GDM1 (cell line): Measurements from ENCODE around the gene NECTIN1.

ENCODE experiments used
- DNase-seq: peaks from one replicate; lab custom pipeline; 2025; lab: John Stamatoyannopoulos, UW

NECTIN1 gene

DNA sequence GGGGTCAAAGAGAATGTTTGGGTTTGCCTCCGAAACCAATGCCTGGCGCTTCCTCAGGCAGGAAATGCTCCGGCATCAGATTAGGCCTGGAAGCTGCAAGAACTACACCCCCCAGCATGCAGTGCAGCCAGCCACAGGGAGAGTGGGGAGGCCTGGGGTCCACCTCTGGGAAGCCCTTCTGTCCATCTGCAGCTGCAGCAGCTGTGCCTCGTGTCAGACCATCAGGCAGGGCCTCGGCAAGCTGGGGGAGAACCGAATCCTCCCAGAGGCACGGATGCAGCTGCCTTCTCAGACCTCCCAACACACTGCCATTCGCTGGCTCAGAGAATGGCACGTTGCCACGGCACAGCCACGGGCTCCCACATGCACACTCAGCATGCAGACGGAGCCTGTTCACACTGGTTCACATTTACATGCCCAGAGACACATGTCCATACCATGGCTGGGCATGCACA lies 57.4 kb downstream of the NECTIN1 start:
- DNase-seq, result no peak

DNA sequence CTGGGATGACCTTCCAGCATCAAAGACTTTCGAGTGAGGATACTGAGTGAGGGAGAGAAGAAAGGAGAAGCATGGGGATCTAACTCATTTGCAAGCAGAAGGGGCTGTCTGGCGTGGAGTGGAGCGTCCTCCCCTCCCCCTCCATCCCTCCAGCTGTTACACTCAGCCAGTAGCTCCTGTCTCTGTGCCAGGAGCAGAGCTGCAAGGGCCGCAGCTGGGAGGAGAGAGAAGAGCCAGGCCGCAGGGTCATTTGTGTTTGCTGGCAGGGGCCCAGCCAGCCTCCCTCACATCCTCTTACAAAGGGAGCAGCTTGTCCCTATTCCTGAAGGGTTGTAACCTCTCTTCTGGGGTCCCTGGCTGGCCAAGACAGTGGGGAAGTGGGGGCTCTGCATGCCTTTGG lies 57.9 kb downstream of the NECTIN1 start:
- DNase-seq, result no peak

DNA sequence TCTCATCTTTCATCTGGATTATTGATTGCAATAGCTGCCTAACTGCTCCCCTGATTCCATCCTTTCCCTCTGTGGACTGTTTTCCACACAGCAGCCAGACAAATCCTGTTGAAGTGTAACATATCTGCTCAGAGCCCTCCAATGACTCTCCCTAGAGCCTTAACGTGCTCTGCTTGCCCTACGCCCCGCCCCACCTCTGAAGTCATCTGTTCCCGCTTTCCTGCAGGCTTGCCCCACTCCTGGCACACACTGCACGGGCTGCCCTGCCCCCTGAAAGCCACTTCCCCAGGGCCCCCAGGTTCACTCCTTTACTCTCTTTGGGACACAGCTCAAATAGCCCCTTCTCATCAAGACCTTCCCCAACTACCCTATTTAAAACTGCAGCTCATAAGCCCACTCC lies 59.5 kb downstream of the NECTIN1 start:
- DNase-seq, result no peak

DNA sequence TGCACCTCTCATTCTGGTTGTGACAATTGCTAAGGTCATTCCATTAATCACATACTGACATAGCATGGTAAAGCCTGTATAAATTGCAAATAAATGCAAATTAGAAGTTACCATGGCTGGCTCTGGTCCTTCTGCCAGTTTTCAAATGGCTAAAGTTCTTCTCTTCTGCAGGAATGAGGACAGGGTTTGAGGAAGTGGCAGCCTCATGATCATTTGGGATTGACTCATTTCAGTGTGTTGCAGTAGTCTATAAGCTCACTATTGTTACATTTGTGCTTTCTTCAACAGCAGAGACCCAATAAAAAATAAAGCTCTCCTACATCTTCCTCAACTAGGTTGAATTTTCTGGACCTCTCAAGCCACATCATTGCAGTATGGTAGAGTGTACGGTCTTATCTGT lies 60.3 kb downstream of the NECTIN1 start:
- no peak for DNase-seq

DNA sequence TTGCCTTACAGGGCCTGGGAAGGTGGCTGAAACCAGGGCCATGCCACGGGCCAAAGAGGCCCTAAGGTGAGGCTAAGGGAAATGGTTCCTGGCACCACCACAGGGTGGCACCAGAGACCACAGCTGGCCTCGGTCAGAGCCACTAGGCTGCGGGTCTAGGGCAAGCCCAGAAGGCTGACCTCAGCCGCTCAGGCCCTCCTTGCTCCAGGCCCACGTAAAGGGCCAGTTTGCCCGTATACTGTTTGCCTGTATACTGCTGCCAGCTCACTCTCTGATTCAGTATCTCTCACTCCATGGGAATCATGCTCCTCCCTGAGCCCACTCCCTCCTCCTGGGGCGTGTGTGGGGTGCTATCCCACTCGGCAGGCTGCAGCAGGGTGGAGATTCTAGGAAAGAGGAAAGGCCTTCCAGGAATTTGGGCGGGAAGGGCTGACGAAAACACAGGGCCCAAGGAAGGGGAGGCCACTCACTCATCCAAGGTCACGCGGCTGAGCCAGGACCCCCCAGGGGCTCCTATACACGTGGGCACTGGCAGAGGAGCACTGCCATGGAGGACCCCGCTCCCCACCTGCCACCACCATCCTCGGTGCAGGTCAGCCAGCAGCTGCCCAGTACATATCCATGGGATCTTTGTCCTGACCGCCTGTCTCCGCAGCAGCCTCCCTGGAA lies 62.4 kb downstream of the NECTIN1 start:
- peak; percentile 31 for DNase-seq

DNA sequence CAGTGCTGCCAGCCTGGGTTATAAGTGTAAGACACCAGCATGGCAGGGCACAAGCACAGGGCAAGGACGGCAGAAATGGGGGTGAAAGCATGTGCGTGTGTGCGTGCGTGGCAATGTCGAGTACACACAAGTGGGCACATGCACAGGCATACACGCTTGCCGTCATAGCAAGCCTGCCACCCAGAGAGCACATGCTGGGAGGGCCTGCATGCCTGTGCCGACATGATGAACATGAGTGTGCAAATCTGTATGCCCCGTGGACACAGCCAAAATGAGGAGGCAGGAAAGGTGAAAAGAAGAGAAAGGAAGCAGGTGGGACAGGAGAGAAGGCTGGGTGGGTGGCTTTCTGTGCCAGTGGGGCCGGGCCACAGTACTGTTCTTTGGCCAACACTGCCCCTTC lies 62.9 kb downstream of the NECTIN1 start:
- DNase-seq, result no peak

DNA sequence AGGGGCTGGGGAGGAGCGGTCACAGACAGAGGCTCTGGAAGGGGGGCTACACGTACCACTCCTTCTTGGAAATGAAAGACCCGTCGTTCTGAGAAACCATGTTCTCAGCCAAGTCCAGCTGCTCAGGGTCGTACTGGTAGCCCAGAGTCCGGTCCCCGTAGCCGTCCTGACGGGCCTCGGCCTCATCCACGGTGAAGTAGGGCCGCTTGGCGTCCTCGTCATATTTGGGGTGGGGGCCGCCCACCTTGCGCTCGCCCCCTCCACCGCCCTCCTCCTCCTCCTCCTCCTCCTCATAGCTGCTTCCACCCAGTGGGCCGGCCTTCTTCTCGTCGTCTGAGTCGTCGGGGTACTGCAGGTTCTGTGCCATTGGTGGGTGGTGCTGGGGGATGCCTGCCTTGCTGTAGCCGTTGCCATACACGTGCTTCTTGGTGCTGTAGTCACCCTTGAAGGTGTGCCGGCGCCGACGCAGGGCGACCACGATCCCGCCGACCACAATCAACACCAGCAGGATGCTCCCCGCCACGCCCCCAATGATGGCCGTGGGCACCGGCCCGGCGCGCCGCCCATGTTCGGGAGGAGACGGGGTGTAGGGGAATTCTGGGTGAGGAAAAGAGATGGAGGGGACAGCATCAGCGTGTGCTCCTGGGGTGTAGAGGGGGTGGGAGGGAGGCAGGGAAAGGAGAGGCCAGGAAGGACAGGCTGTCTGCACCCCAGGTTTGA lies 64.1 kb downstream of the NECTIN1 start:
- no peak for DNase-seq

DNA sequence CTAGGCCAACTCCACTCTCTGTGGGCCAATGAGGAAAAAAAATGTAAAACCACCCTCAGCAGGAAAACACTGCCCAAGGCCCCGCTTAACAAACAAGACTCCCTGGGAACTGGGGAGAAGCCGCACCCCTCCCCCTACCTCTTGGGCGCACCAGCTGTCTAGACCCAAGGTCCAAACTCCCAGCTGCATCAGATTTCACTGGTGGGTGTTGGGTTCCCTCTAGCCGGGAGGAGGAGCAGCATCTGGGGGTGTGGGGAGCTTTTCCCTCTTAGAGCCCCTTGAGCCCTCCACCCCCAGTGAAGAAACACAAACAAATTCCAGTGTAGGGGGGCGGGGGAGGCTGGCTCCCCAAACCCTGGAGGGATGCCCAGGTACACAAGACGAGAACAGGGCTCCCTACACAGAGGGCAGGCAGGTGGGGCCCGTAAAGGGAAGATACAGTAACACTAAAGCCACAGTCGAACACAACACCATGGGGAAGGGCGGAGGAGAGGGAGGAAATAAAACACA lies 64.9 kb downstream of the NECTIN1 start:
- no peak for DNase-seq

DNA sequence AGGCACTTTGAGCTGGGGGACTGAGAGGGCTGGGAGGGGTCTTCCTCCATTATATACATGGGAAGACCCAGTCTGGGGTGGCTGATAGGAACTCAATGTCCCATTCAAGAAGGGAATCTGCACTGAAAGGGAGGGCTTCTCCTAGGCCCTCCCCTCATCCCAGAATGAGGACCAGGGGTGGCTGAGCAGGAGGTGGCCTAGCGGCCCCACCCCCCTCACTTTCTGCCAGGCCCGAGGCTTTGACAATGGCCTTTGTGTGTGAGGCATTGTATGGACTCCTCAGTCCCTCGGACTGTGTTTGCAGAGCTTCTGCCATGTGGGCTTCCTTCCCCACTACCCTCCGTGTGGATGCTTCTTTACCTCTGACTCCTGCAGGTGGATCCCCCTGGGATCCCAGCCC lies 65.7 kb downstream of the NECTIN1 start:
- DNase-seq, result no peak

DNA sequence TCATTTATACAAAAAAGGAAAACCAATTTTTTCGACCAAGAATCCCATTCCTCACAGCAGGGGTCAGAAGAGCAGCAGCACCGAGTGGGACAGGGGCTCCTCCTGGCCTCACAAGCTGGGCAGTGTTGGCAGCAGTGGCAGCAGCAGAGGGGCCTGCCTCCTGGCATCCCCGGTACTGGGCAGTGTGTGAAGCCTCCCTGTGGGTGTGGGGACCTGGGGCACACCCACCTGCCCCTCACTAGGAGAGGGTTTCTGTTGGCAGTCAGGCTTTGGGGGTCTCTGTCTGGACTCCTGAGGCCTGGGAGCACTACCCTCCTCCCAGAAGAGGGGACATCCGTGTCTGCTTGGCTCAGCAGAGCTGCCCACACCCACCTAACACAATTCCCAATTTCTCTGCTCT lies 67.8 kb downstream of the NECTIN1 start:
- no peak for DNase-seq

DNA sequence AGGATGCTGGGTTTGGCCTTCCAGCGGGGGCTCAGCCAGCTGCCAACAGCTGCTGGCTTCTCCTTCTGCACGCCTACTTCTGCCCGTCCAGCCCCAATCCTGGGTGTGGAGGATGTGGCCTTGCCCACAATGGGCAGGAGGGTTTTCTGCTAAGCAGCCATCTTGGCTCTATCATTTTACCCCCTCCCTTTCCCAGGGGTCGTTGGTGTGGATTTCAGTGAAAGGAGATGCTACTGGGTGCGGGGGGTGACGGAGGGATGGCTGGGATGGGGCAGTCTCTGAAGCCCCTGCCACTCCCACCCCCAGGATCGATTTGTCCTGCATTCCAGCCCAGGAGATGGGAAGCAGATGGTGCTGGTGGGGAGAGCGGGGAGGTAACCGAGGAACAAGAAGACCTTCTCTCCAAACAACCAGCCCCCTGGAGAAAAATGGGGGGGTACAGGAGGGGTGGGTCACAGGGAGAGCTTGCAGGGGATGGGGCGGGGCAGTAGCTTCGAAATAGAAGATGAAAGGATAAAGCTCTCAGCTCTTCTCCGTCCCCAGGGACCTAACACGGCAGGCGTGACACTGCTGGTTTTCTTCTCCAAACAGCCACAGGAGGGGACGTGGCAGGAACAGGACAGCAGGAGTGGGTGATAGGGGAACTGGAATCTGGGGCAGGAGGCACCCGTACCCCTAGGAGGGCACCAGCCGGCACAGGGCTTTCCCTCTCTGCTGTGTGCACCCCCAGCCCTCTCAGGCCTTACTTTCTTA lies 68.9 kb downstream of the NECTIN1 start:
- no peak for DNase-seq

DNA sequence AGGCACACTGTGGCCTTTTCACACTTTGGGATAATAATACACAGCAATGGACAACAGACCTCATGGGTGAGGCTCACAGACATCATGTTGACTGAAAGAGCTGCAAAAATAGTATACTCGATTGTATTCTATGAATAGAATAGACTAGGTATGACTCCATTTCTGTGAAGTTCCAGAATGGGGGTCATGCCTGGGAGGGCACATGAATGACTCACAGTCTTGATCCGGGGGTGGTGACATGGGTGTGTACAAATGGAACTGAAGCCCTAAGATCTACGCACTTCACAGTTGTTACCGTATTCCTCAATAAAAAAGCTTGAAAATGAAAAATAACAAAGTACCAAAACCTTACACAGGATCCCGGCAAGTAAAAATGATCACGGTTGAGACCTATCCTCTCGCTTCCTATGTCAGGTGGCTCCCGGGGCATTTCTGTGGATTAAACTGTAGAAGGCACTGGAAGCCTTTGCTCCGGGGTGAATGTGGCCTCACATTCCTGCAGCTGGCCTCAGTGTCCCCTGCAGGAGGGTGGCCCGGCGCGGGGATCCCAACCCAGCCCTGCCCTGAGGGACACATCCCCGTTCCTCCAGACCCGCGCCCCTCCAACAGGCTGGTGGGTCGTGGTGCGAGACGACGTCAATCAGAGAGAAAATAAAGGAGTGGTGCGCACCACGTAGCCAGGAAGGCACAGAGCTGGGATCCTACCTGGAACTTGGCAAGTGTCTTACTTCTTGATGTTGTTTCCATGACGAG lies 75.9 kb downstream of the NECTIN1 start:
- no peak for DNase-seq

DNA sequence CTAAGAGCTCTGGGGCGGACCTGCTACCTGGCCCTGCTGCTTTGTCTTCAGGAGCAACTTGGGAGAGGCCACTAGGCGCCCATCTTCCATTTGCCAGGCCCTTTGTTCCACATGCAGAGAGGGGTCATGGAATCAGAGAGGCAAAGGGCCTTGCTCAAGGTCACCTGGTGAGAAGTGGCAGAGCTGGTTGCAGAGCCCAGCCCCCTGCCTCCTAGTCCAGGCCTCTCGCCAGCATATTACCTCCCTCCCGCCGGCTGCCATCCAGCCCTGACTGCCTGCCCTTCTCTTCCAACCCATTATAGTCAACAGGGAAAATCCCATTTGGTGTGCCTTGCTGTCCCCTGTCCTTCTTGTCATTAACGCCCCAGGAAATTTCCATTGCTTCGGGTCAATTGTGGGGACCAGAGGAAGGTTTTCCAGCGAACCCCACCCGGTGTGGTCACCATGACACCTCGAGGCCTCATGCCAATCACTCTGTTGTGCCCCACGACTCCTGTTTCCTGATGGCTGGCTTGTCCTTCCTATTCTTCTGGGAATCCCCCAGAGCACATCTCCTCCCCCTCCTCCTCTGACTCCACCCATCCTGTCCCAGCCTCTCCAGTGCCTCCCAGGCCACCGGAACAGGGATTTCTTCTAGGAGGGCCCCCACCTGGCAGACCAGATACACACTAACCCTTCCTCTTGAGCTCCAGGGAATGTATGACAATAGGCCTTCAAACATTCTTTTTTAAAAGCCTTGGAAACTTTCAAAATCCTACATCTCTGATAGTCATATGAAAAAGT lies 77.0 kb downstream of the NECTIN1 start:
- DNase-seq, result no peak

DNA sequence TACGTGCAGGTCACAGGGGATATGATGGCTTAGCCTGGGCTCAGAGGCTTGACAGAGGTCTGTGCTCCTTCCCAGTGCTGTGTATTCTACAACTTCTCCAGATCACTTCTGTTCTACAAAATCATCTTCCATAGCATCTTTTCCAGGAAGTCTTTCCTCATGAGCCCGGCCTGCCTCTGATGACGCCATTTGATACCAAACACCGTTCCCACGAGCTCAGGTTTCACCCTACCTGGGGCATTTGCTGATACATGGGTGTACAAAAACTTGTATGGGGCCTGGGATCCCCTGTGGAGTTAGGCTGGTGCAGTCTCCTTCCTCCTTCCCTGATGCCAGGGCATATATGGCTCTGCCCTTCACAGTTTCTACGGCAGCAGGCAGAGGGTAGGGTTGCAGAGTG lies 78.7 kb downstream of the NECTIN1 start:
- DNase-seq, result no peak

DNA sequence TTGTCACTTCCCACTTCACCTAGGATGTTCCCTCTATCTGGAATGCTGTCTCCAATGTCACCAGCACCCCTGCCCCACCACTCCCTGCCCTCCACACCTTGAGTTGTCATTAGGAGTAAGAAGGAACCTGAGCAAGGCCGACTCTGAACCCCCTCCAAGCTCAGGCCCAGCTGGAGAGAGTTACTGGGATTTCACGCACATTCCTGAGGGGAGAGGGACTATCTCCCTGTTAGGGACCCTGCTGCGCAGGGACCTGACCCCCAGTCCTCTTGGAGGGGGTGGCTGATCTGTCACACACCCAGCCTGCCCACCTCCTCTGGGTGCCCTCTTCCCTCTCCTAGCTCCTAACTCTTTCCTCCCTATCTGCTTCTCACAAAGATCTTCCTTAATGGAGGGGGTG lies 81.7 kb downstream of the NECTIN1 start:
- no peak for DNase-seq

DNA sequence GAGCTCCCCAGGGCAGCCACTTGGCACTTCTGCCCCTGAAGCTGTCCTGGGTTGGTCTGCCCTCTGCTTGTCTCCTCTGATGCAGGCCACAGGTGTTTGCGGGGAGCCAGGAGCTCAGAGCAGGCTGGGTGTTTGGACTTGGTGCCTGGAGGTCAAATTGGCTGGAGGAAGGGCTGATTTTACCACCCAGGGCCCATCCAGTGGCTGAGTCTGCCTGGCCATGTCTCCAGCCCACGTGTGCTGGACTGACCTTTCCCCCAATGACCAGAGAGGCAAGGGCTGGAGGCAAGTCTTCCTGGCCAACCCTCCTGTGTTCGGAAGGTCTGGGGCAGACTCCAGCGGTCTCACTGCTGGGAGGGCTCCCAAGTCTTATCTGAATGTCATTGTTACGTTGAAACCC lies 84.0 kb downstream of the NECTIN1 start:
- DNase-seq, result no peak

DNA sequence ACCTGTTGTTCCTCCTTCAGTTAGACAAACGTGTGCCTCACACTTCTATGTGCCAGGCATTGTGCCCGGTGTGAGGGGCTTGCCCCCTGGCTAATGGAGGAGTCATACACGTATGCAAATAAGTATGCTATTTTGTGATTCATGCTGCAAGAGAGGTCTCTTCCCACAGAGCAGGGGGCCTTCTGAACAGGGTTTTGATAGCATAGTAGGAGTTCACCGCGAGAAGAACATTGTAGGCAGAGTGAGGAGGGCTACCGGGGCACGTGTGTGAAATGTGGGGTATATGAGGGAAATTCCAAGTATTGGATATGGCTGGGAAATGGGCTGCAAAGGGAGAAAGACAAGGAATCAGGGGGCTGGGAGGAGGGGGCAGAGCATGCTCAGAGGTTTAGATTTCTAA lies 84.5 kb downstream of the NECTIN1 start:
- DNase-seq, result no peak

DNA sequence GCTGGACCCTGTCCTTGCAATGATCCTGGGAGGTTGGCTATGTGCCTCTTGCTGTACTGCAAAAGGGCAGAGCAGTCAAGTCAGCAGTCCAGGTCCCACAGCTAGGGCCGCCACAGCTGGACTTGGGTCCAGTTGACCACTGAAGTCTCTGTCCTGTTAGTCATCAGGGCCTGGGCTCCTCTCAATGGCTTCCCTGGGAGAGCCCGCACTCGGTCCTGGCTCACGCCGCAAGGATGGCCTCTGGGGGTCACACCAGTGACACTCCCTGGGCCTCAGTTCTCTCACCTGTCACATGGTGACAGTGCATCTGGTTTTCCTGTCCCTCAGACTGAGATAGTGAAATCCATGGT lies 85.1 kb downstream of the NECTIN1 start:
- DNase-seq, result no peak

DNA sequence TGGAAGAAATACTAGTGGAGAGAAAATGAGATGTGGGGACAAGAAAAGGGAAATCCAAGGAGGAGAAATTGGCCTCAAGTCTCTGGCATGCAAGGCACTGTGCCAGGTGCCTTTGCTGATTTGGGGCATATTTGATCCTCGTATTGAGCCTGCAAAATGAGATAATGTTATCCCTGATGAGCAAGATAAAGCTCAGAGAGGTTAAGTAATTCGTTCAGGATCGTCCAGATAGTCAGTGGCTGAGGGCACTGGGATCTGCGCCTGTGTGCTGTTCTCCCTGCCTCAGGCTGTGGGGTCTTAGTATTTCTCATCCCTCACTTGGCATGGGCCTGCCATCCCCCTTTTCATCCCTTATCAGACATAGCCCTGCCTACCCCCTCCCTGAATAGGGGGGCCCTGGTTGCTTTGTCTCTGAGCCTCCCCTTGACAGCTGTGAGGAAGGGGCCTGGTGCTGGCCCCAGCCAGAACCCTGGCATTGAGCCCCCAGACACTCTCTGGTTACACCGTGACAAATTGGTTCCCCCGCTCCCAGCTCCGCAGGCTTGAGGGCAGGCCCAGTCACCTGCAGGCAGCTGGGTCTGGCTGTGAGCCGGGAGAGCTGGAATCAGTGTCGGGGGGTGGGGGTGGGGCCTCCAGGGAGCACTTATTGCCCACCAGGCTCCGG lies 85.7 kb downstream of the NECTIN1 start:
- DNase-seq, result no peak

DNA sequence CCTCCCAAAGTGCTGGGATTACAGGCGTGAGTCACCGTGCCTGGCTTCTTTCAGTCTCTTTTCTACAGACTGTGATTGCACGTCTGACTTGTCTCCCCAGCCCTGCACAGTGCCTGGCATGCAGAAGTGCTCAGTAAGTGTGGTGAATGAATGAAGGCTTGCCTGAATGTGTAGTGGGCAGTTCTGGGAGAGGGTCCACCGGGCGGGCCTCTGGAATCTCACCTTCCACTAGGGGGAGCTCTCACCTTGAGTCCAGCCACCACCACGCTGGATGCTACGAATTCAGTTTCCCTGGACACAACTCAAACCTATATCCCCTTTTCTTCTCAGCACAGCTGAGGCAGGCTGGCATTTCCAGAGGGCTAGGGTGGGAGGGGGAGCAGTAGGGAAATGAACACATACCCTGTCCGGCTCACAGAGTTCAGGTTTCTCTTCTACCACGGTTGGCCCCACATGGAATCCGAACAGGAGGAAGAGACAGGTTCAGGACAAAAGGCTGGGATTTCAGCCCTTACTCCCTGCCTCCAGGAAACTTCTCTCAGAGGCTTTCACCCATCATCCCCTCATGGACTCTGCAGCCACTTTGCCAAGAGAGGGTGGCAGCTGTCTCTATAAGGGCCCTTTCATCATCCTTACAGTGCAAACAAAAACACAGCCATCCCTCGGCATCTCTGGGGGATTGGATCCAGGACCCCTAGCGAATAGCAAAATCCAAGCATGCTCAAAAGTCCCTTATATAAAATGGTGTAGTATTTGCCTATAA lies 86.8 kb downstream of the NECTIN1 start:
- DNase-seq, result peak; percentile 26
